Neural progenitor cell (in vitro differentiated cells): ENCODE results near the gene TMED9.

Source experiments
- CTCF ChIP-seq: fragments of 200-600 bp; sonication (generic); IDR thresholded peaks from 2 replicates; pipeline ENCODE4 v1.5.1; 2017; ENCODE audit warnings: antibody characterized with exemption, mild to moderate bottlenecking
- EZH2phosphoT487 ChIP-seq: fragments of 200-600 bp; sonication (generic); IDR thresholded peaks from 2 replicates; pipeline ENCODE4 v1.6.1; 2017; ENCODE audit warnings: antibody characterized with exemption

GRCh38 chr5:177565046-177565445 lies 27.0 kb upstream of the TMED9 start:
- TF ChIP-seq CTCF (no peak), EZH2phosphoT487 (no peak)
